NCI-H748 treated with DMSO at 0.1 percent for 48 hours (cell line): ENCODE measurements around the gene PGP.

Source experiments
- DNase-seq: peaks from one replicate; lab custom pipeline; 2025; lab: John Stamatoyannopoulos, UW

The PGP gene

DNA sequence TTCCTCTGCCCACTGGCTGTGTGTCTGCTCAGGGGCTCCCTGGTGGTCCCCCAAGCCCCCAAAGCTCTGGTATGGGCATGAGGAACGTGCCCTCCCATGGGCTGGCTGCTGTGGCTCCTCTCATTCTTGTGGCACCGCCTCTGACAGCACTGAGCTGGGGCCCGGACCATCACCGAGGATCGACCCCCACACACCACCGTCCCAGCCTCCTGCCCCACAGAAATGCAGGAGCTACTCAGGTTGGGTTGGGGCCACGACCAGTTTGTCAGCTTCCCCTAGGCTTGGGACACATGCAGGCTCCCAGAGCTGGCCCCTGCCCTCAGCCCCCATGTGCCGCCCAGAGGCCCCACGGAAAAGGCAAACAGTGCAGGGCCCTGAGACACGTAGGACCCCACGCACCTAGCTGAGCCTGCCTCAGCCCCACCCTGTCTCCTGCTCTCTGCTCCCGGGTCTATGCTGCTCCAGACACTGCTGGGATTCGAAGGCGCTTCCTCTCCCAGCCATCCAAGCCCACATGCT, 15.0 kb downstream of the PGP start:
- DNase-seq = no peak

DNA sequence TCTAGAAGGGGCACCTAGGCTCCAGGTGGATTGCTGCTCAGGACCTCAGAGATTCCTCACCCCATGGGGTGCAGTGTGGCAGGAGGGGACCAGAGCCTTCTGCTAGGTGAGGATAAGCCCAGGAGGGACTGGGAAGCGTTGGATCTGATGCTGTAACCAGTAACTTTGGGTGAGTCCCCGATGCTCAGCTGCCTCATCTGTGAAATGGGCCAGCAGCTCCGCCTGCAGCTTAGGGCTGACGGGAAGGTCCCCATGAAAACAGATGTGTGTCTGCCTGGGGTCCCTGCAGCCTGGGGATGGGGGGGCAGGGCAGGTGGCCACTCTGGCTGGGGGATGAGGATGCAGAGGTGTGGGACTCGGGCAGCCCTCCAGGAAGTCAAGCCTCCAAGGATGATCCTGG, 15.5 kb downstream of the PGP start:
- DNase-seq = no peak

DNA sequence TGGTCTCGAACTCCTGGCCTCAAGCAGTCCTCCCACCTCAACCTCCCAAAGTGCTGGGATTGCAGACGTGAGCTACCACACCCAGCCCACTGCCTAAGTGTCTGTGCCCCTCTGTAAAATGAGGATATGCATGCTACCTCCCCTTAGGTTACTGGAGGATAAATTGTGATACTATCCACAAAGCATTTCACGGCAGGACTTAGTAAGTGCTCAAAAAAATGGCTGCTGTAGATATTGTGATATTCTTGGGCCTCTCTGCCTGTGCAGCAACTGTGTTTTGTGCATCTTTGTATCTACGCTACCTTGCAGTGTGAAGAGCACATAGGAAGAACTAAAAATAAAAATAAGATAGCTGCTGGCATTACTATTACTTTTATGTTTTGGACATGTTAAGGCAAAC, 16.4 kb downstream of the PGP start:
- DNase-seq = no peak

DNA sequence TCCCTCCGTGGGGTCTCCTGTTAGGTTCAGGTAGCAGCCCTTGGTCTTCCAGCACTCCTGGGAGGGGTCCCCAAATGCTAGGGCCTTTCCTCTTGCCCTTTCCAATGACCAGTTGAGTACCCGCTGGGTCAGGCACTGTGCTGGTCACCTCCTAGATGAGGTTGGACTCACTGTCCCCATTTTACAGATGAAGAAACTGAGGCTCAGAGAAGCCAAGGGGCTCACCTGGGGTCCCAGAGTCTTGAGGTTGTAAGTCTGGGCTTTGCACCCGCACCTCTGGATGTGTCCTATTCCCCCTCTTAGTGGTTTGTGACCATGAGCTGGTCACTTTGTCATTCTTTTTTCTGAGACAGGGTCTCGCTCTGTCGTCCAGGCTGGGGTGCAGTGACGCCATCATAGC, 16.9 kb downstream of the PGP start:
- no peak for DNase-seq

DNA sequence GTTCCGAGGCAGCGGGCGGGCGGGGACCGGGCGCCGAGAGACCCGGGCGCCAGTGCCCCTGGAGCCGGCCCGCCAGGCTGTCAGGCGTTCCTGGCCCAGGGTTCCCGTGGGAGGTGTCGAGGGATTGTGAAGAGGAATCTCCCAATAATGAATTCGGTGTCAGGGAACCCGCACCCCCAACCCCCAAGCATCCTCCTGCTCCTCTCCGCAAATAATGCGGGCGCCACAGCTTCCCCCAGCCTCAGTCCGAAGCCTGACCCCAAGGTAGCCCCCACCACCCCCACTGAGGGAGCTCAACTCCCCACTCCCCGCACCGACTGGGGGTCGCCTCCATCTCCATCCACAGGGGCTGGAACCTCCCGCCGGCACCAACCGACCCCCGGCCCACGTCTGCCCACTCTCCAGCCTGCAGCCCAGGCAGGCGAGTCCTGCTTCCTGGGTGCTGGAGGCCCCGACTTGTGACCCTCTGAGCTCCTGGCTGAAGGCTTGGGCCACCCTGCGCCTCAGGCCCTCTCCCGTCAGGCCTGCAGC, 17.6 kb downstream of the PGP start:
- DNase-seq = no peak

DNA sequence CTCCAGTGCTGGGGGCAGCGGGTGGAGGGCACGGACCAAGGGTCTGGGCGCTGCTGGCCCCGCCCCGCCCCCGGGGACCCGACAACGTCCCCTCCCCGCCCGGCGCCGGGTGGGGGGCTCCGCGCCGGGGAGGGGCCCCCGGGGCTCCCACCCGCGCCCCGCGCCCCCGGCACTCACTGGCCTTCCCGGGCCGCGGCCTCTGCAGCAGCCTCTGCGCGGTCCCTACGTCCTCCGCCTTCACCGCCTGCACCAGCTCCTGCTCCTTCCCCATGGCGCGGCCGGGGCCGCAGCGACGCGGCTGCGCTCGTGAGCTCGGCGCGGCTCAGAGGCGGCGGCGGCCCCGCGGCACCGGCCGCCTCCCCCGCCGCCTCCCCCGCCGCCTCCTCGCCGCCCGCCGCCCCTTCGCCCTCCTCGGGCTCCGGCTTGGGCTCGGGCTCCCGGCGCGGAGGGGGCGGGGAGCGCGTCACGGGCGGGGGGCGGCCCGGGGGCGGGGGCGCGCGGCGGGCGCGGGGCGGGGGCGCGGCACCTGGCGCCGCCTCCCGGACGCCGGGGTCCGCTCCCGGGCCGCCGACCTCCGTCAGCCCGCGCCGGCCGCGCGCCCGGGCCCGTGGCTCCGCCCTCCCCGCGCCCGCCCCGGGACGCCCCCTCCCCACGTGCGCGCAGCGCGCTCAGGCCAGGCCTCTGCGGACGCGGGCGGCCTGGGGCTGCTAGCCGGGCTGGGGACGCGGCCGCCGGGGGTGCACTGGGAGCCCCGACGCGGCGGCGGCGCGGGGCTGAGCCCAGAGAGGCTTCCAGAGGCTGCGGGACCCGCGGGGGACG, 18.3 kb downstream of the PGP start, which contains the start of gene CASKIN1:
TSS of gene CASKIN1 (minus strand) at position 444 of the 819 bp plus-strand sequence. CDS start at position 271, 173 bp downstream.
- no peak for DNase-seq

DNA sequence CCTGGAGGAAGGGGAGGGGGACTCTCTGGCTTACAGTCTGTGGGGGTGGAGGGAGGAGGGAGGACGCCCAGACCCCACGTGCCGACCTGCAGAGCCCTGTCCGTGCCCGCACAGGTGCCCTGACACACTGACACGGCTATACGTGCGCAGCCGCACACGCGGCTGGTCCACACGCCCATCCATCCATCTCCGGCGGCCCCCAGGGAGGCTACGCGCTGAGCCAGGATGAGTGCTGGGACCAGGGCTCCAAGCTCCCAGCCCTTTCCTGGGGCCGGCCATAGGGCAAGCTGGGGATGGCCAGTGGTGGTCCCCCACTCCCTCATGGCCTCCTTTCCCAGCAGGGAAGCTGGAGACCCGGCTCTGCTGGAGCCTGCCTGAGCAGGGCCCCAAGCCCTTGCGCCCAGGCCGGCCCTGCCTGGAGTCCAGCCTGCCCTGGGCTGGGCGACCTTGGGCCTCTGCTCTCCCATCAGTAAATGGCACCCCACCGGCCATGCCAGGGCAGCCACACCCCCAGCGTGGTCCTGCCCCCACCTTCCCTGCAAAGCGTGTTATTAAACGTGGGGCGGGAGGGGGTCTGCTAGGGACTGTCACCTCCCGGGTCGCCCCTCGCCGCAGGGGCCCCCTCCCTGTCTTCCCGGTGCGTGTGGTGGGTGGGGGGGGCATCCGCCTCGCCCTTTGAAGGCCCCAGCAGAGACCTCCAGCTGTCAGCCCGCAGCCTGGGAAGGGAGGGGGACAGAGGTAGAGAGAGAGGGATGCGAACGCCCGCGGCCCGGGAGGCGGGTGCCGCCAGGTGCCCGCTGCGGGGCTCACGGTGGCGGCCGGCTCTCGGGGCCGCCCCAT, 19.1 kb downstream of the PGP start:
- DNase-seq = no peak

DNA sequence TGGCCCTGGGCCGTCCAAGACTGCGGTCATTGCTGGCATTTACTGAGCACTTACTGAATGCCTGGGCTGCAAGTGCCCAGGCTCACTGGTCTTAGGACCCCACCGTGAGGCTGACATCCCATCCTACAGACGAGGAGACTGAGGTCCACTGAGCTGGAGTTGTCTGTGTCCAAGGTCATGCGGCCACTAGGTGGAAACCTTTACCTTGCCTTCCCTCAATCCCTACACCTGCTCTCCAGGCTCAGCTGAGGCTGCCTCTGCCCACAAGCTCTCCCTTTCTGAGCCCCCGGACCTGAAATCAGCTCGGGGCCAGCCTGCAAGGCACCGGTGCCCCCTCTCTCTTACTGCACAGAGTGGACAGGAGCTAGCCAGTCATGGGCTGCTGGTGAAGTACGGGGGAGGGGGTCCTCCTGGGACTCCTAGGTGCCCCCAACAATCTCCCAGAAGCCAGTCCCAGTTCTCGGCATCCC, 19.8 kb downstream of the PGP start:
- DNase-seq = peak; percentile 22

DNA sequence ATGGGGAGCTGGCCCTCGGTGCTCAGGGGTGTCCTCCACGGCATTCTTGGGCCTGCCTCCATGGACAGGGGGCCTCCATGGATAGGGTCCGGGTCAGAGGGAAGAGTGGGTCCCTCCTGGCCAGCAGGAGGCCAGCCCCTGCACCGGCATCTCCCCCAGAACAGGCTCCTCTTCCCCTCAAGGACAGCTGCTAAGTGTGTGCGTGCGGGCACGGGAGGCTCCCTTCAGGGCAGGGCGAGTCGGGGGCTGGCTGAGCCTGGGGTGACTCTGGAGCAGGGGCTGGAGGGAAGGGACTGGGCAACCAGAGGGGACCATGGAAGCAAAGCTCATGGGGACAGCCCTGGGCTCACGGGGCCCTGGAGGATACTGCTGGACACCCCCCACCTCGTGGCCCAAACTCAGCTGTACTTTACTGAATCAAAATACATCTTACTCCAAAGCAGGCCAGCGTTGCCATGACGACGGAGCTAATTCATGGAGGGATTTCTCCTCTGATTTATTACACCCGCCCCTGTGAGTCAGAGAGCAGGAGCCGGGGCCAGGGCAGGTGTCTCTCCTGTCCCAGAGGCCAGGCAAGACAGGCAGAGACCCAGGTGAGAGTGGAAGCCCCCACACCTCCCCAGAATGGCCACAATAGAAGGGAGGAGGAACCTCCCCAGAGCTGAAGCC, 20.3 kb downstream of the PGP start:
- no peak for DNase-seq

DNA sequence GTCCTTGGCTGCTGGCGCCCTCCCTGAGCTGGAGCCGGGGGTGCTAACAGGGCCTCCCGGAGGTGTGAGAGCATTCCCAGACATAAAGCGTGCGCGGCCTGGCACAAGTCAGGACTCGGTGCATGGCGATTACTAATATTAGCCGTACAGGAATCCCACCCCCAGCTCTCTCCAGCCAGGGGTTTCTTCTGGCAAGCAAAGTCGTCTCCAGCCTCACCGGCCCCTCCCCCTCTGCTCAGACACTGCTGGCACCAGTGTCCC, 23.3 kb downstream of the PGP start:
- no peak for DNase-seq

DNA sequence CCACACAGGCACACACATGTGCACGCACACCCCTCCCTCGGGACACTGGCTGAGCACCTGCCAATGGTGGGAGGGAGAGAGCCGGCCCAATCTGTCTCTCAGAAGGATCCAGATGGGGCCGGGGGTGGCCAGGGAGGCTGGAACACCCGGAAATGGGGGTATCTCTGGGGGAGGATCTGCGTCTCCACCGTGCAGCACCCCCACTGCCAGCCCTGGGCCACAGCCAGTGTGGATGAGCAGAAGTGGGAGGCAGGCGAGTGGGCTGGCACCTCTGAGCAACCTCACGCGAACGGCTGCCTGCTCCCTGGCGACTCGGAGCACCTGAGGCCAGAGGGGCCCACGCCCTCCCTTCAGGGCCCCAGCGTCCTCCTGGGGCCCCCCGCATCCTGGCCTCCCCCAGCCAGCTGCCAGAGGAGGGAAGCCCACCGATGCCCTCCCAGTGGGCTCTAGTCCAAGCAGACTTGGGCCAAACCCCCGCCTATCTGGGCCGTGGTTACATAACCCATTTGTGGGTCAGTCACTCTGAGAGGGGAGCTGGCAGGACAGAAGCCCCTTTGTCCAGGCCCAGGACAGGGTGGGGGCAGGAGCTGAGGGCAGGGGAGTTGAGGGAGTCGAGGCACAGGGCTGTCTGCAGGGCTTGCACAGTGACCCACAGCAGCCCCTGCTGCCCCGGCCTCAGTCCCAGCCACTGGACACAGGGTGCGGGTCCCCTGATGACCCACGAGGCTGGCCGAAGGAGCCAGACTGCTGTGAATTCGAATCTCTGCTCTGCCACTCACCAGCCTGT, 23.8 kb downstream of the PGP start:
- DNase-seq = no peak

DNA sequence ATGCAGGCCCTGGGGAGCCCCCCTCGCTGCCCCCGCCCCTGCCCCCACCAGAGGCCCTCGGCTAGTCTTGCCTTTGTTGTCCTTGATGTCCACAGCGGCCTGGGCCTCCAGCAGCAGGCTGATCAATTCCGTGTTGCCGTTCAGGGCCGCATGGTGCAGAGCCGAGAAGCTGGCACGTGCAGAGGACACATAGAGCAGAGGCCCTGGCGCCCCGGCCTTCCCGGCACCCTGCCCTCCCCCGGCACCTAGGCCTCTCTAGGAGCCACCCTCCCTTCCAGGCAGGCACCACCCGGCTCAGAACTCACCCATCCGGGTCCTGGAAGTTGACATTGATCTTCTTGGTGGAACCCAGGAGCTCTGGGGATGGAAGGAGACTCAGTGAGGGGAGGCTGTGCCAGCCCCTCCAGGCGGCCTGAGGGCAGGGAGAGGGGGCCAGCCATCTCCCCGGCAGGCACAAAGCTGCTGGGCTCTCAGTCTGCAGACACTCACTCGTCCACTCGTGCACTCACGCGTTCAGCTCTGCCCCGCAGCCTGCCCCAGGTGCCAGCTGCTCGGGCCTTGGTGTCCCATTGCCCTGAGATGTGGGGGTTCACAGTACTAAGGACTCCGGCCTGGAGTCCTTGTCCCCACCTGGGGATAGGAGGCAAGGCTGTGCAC, 24.5 kb downstream of the PGP start:
- DNase-seq = no peak

DNA sequence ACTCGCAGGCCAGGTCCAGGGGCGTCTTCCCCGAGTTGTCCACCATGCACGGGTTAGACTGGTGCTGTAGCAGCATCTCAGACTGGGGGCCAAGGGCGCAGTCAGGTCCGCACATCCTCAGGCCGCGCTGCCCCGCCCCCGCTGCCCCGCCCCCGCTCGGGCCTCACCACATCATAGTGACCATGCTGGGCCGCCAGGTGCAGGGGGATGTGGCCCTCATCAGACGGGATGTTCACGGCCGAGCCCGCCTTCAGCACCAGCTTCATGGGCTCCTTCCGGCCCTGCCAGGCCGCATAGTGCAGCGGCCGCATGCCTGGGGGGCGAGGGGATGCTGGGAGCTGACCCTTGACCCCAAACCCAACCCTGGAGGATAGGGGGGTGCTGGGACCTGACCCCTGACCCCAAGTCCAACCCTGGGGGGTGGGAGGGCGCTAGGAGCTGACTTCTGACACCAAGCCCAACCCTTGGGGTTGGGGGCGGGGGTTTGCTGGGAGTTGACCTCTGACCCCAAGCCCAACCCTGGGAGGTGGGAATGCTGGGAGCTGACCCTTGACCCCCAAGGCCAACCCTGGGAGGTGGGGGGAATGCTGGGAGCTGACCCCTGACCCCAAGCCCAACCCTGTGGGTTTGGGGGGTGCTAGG, 25.3 kb downstream of the PGP start:
- DNase-seq = no peak

DNA sequence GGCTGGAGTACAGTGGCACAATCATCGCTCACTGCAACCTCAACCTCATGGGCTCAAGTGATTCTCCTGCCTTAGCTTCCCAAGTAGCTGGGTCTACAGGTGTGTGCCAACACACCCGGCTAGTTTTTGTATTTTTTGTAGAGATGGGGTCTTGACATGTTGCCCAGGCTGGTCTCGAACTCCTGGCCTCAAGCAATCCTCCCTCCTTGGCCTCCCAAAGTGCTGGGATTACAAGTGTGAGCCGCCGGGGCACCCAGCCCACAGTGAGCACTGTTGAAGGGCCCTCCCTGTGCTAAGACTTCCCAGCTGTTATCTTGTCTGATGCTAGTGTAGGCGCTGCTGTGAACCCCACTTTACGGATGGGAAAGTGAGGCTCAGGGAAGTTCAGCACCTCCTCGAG, 26.2 kb downstream of the PGP start:
- DNase-seq = no peak

DNA sequence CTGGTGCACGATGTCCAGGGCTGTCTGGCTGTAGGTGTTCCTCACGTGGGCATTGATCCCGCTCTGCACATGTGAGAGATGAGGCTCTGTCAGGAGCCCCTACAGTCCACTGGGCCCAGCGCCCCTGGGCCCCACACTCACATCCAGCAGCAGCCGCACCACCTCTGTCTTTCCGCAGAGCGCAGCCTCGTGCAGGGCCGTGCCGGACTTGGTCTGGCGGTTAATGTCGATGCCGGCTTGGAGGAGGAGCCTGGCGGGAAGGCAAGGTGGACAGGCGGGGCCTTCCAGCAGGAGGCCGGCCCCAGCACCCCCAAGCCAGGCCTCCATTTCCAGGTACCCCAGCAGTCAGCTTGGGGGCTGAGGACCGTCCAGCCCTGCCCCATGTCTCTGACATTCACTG, 27.4 kb downstream of the PGP start:
- no peak for DNase-seq

DNA sequence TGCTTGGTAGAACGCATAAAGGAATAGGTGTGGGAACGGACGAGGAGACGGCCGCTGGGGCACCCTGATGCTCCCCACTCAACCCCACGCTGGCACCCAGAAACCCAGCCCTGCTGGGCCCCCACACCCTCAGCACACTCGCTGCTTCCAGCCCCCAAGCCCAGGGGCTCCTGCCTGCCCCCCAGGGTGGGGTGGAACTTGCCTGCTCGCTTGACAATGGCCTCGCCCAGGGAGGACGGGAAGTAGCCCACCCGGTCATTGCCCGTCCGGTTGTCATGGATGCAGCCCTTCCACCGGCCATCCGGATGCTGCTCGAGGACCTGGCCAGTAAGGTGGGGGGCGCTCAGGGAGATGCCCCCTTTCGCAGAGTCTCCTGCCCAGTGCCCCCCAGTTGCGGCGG, 28.1 kb downstream of the PGP start:
- DNase-seq = no peak

DNA sequence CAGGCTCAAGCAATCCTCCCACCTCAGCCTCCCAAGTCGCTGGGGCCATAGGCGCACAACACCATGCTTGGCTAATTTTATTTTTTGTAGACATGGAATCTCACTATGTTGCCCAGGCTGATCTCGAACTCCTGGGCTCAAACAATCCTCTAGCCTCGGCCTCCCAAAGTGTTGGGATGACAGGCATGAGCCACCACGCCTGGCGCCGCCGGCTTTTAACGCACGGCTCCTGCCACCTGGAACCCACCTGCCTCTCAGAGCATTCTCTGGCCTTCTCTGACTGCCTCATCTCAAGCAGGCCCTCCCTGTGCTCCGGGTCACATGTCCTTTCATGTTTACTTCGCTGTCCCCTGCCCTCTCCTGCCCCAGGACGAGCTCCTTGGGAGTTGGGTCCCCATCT, 28.6 kb downstream of the PGP start:
- no peak for DNase-seq

DNA sequence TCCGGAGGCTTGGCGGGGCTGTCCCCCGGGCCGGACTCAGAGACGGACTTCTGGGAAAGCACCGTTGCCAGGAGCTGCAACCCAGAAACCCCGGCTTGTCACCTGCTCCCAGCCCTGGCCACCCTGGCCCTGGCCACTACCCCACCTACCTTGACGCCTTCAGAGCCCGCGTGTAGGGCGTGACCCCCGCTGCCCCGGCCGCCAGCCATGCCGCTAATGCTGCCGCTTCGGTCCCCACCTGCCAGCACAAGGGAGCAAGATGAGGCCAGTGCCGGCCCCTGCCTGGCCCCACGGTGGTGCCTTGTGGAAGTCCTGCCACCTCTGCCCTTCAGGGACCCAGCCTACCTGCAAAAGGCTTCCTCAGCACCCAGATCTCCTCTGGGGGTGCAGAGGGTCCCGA, 29.7 kb downstream of the PGP start:
- no peak for DNase-seq

DNA sequence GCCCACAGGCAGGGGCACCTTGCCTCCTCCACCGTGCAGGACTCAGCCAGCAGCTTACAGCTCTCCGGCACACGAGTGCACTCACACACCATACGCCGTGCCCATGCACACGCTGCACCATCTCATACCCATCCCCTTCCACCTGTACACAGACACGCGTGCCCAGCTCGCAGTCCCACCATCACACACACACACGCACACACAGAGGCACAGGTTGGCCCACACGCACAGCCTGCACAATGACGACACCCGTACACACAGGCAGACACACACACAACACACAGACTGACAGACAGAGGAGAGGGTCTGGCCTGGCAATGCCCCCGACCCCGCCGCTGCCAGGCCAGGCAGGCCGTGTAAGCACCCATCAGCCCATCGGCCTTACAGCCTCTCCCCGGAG, 30.3 kb downstream of the PGP start:
- DNase-seq = no peak

DNA sequence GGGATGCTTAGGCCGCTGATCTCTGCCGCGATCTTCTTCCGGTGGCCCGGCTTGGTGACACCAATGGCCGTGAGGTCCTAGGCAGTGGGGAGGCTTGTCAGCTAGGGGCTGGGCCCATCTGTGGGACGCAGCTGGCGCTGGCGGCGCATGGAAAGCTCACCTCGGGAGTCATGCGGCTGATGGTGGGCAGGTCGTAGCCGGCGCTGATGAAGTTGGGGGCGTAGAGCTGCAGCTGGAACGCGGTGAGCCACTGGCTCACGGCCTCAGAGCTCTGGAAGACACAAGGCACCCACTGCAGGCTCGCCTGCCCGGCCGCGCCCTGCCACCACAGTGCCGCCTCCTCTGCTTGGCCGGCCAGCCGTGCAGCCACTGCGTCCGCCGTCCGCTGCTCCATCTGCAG, 31.0 kb downstream of the PGP start:
- DNase-seq = no peak

DNA sequence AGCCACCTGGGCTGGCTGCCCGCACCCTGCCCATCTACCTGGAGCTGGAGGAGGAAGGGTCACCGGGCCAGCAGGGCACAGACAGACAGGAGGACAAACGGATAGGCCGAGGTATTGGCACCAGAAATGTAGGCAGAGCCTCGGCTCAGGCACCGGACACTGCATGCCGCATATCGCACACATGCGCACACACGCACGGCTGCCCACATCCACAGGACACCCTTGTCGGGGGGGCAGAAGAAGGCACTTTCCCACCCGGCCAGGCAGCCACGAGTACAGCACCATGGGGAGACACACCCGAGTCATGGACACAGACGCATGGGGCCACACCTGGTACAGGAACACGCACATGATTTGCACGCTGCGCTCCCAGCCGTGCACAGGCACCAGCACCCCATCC, 32.7 kb downstream of the PGP start:
- DNase-seq = no peak
